Activated CD4-positive, alpha-beta memory T cell treated with anti-CD3 and anti-CD28 coated beads for 36 hours (primary cell): ENCODE results near the gene RNF133. TPM values are rescaled to one million over a fixed set of nuclear protein-coding genes. Genes with fewer than 3 reads are reported as not detected.

Source experiments
- CTCF ChIA-PET: fragments of 350-600 bp; sonication (Branson Sonifier 250); formaldehyde crosslinking; loops from one replicate; lab custom pipeline; 2021; ENCODE audit warnings: antibody characterized with exemption, inconsistent platforms; lab: Charles Lee
- POLR2A ChIA-PET: fragments of 350-600 bp; sonication (Branson Sonifier 250); formaldehyde crosslinking; loops from one replicate; lab custom pipeline; 2021; ENCODE audit warnings: antibody characterized with exemption; lab: Charles Lee
- DNase-seq: peaks from one replicate; pipeline ENCODE4 v3.0.0-alpha.2; 2020
- H3K27ac Mint-ChIP-seq: one replicate; pipeline ENCODE4 v1.8.0; 2021; ENCODE audit warnings: mixed read lengths
- H3K27me3 Mint-ChIP-seq: one replicate; pipeline ENCODE4 v1.8.0; 2021; ENCODE audit warnings: mixed read lengths
- H3K36me3 Mint-ChIP-seq: one replicate; pipeline ENCODE4 v1.8.0; 2021; ENCODE audit warnings: mixed read lengths
- H3K4me1 Mint-ChIP-seq: one replicate; pipeline ENCODE4 v1.8.0; 2021; ENCODE audit warnings: low read depth, mixed read lengths
- H3K4me3 Mint-ChIP-seq: one replicate; pipeline ENCODE4 v1.8.0; 2021; ENCODE audit warnings: mild to moderate bottlenecking, mixed read lengths
- H3K9me3 Mint-ChIP-seq: one replicate; pipeline ENCODE4 v1.8.0; 2021; ENCODE audit warnings: mixed read lengths
- intact Hi-C: fragments of 100-400 bp; cut with micrococcal nuclease; formaldehyde crosslinking; loops from one replicate; pipeline ENCODE4 v1.15.1; 2023
- total RNA-seq, 2 experiments: library from RNA; stranded (reverse); gene quantifications; one replicate each; pipeline ENCODE4 v1.2.3, GENCODE V29; 2021

The RNF133 gene
- total RNA-seq, 2 experiments from 2014 or later: not detected

DNA sequence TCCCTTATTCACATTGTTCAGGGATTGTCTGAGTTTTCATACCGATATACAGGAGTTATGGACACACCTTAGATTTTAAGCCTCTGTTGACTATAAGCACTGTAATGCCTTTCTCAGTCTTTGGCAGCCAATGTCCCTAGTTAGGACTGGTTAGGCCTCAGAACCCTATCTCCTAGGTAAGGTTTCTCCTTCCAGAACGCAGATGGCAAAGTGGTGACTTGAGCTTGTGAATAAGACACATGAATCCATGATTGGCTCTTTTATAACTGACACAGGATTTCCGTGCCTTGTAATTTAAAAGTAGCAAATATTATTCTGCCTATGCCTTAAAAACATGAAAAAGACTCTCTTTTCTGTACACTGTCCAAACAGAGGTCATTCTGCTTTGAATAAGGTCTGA is 16.3 kb upstream of the RNF133 start:
- ChIA-PET POLR2A (no interaction called here), CTCF (no interaction called here)
- H3K4me1 Mint-ChIP-seq: no peaks in the 10 kb centered on the region
- H3K27ac Mint-ChIP-seq: no peak overlapping the region
- intact Hi-C loops: no loop called here
- H3K27me3 Mint-ChIP-seq: no peaks in the 10 kb centered on the region
- H3K4me3 Mint-ChIP-seq: no peak overlapping the region
- H3K9me3 Mint-ChIP-seq: peaks cover 2% of the 10 kb centered on the region
- no peak for DNase-seq
- H3K36me3 Mint-ChIP-seq: no peaks in the 10 kb centered on the region

GRCh38 chr7:122710916-122711315 is 12.0 kb upstream of the RNF133 start:
- Mint-ChIP-seq H3K9me3 (peaks cover 5% of the 10 kb centered on the region), H3K4me3 (no peak overlapping the region), H3K27ac (no peak overlapping the region), H3K27me3 (no peaks in the 10 kb centered on the region), H3K36me3 (no peaks in the 10 kb centered on the region), H3K4me1 (no peaks in the 10 kb centered on the region)
- intact Hi-C loops: no loop called here
- ChIA-PET CTCF (no interaction called here), POLR2A (no interaction called here)
- no peak for DNase-seq

- Mint-ChIP-seq H3K9me3 (peaks cover 3% of the 10 kb centered on the region), H3K4me1 (no peaks in the 10 kb centered on the region), H3K36me3 (no peaks in the 10 kb centered on the region), H3K4me3 (no peak overlapping the region), H3K27ac (no peak overlapping the region), H3K27me3 (no peaks in the 10 kb centered on the region)
- no peak for DNase-seq
- intact Hi-C loops: no loop called here
- POLR2A ChIA-PET: no interaction called here
- CTCF ChIA-PET: no interaction called here
Observed at GRCh38 chr7:122709930-122710646, 11.2 kb upstream of the RNF133 start.

DNA sequence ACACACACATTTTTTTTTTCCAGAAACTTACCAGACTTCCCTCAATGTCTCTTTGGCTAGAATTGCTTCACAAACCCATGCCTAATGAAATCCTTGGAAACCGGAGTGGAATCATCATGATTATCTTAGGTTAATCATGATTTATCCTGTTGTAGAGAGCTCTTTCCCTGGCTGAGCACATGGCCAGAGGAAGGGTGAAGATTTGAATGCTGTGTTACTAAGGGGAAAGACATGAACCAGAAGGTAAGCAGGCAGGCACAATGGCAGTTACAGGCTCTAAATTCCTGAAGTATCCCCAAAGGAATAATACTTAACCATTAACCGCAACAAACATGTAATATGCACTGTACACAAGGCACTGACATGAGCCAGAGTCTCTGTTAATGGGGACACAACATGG is 7.9 kb upstream of the RNF133 start:
- CTCF ChIA-PET: no interaction called here
- H3K4me1 Mint-ChIP-seq: no peaks in the 10 kb centered on the region

DNA sequence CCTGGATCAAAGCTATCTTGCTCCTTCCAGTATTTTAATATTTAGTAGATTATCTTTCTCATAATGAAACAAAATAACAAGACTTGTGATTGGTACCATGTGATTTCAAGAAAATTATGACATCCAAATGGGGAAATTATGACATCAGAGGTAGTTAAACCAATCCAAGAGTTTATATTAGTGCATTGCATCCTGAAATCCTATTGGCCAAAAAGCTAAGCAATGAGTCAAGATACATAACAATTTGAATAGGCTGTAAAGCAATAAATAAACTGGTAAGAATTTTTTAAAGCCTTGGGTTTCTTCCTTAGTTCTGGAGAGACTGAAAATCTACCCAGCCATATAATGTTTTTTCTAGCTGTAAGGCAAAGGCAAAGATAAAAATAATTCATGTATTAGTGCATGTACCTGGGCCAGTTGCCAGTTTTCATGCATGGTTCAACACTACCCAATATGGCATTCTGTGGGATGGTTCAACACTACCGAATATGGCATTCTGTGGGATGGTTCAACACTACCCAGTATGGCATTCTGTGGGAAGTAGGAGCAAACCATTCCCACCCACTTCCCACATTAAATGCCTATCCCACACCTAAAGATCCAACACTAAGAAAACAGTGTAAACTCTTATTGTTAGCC is 4.1 kb upstream of the RNF133 start, which contains the start of gene RNF148:
RNF148 (minus strand) TSS at position 51 of the 639 bp plus-strand sequence. CDS start 172 bp downstream, outside the sequence.
- Mint-ChIP-seq H3K27me3 (no peaks in the 10 kb centered on the region), H3K27ac (no peak within 1 kb of the TSS), H3K4me3 (no peak within 1 kb of the TSS), H3K36me3 (no peaks in the 10 kb centered on the region), H3K4me1 (no peaks in the 10 kb centered on the region), H3K9me3 (peaks cover 9% of the 10 kb centered on the region)
- ChIA-PET POLR2A (interaction anchor here (0.7 kb wide), 1 partner anchor 10 kb away, joined by 3 read pairs; no protein-coding TSS in a partner anchor), CTCF (no interaction called here)
- intact Hi-C loops: no loop called here
- no peak for DNase-seq

More for the DNA sequence above, 7.9 kb upstream of the RNF133 start:
- H3K27me3 Mint-ChIP-seq: no peaks in the 10 kb centered on the region
- intact Hi-C loops: no loop called here
- H3K4me3 Mint-ChIP-seq: no peak overlapping the region
- POLR2A ChIA-PET: no interaction called here
- peaks cover 8% of the 10 kb centered on the region for H3K9me3 Mint-ChIP-seq
- H3K36me3 Mint-ChIP-seq: no peaks in the 10 kb centered on the region
- no peak for DNase-seq
- no peak overlapping the region for H3K27ac Mint-ChIP-seq

- POLR2A ChIA-PET: no interaction called here
- intact Hi-C loops: no loop called here
- Mint-ChIP-seq H3K4me1 (no peaks in the 10 kb centered on the region), H3K4me3 (no peak overlapping the region), H3K27ac (no peak overlapping the region), H3K9me3 (peaks cover 11% of the 10 kb centered on the region), H3K36me3 (no peaks in the 10 kb centered on the region), H3K27me3 (no peaks in the 10 kb centered on the region)
- CTCF ChIA-PET: no interaction called here
- DNase-seq: no peak
Observed at GRCh38 chr7:122695816-122696215, 3.1 kb downstream of the RNF133 start.

- intact Hi-C loops: no loop called here
- Mint-ChIP-seq H3K9me3 (peaks cover 8% of the 10 kb centered on the region), H3K27me3 (no peaks in the 10 kb centered on the region), H3K36me3 (no peaks in the 10 kb centered on the region), H3K27ac (no peak overlapping the region), H3K4me3 (no peak overlapping the region), H3K4me1 (no peaks in the 10 kb centered on the region)
- DNase-seq: no peak
- ChIA-PET CTCF (no interaction called here), POLR2A (no interaction called here)
Observed at GRCh38 chr7:122694697-122695096, 4.2 kb downstream of the RNF133 start.

DNA sequence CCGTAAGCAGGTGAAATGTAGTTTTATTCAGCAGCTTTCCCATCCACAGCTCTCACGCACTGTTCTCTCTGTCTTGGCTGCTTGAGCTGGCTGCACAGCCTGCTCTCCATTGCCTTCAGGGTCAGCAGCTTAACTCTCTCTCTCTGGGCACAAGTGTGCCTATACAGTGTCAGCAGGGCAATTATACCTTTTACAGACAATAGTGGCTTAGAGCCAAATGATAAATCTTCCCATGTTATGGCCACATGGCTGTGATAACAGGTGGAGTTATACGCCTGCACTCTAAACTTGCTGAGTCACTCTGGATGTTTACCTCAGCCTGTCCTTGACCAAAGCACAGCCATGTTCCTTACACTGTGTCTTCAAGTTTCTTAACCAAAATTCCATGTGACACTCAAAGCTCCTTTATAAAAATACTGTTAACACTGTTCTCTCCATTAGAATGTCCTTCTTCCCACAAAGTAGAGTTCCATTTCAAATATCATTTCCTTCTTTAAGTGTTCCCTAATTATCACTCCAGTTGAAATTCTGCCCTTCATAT is 6.1 kb downstream of the RNF133 start:
- H3K27ac Mint-ChIP-seq: no peak overlapping the region
- CTCF ChIA-PET: no interaction called here
- no peak overlapping the region for H3K4me3 Mint-ChIP-seq

GRCh38 chr7:122691569-122692235 is 7.2 kb downstream of the RNF133 start:
- no peaks in the 10 kb centered on the region for H3K36me3 Mint-ChIP-seq
- H3K27ac Mint-ChIP-seq: no peak overlapping the region
- DNase-seq: no peak
- intact Hi-C loops: no loop called here
- POLR2A ChIA-PET: no interaction called here
- CTCF ChIA-PET: no interaction called here
- no peaks in the 10 kb centered on the region for H3K4me1 Mint-ChIP-seq
- peaks cover 8% of the 10 kb centered on the region for H3K9me3 Mint-ChIP-seq
- no peaks in the 10 kb centered on the region for H3K27me3 Mint-ChIP-seq
- no peak overlapping the region for H3K4me3 Mint-ChIP-seq

More for the DNA sequence above, 6.1 kb downstream of the RNF133 start:
- POLR2A ChIA-PET: no interaction called here
- no peaks in the 10 kb centered on the region for H3K27me3 Mint-ChIP-seq
- DNase-seq: no peak
- H3K9me3 Mint-ChIP-seq: peaks cover 8% of the 10 kb centered on the region
- no peaks in the 10 kb centered on the region for H3K4me1 Mint-ChIP-seq
- H3K36me3 Mint-ChIP-seq: no peaks in the 10 kb centered on the region
- intact Hi-C loops: no loop called here

- no peaks in the 10 kb centered on the region for H3K4me1 Mint-ChIP-seq
- H3K36me3 Mint-ChIP-seq: no peaks in the 10 kb centered on the region
- H3K9me3 Mint-ChIP-seq: peaks cover 8% of the 10 kb centered on the region
- POLR2A ChIA-PET: no interaction called here
- H3K4me3 Mint-ChIP-seq: no peak overlapping the region
- no peak for DNase-seq
- CTCF ChIA-PET: no interaction called here
- intact Hi-C loops: no loop called here
- no peaks in the 10 kb centered on the region for H3K27me3 Mint-ChIP-seq
- H3K27ac Mint-ChIP-seq: no peak overlapping the region
Observed at GRCh38 chr7:122689346-122690109, 9.4 kb downstream of the RNF133 start.

DNA sequence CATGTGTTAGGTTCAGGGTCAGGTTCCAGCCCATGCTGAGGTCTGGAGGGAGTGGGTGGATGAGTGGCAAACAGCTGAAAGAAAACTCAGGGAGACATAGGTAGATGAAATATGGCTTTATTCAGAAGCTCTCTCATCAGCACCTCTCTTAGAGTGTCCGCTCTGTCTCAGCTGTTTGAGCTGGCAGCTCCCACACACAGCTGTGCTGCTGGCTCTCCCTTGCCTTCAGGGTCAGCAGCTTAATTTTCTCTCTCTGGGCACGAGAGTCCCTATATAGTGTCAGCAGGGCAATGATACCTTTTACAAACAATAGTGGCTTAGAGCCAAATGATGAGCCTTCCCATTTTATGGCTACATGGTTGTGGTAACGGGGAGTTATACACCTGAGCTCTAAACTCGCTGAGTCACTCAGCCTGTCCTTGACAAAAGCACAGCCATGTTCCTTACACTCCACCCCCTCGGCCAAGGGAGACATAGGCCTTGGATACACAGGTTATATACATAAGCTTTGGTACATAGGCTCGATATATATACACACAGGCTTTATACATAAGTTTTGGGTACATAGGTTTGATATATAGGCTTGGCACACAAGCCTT is 10.4 kb downstream of the RNF133 start:
- ChIA-PET POLR2A (no interaction called here), CTCF (no interaction called here)
- peaks cover 8% of the 10 kb centered on the region for H3K9me3 Mint-ChIP-seq
- H3K4me1 Mint-ChIP-seq: no peaks in the 10 kb centered on the region
- no peaks in the 10 kb centered on the region for H3K27me3 Mint-ChIP-seq
- DNase-seq: no peak
- H3K4me3 Mint-ChIP-seq: no peak overlapping the region
- no peak overlapping the region for H3K27ac Mint-ChIP-seq
- intact Hi-C loops: no loop called here
- H3K36me3 Mint-ChIP-seq: no peaks in the 10 kb centered on the region
